GM12891 (cell line): ENCODE measurements around the gene OR3A2.

Experiments used
- POLR2AphosphoS5 ChIP-seq: IDR thresholded peaks from 2 replicates; pipeline ENCODE4 v1.6.1; 2011; ENCODE audit warnings: low read depth, low read length, control low read depth
- TAF1 ChIP-seq: IDR thresholded peaks from 2 replicates; pipeline ENCODE4 v1.6.1; 2011; ENCODE audit warnings: low read depth, low read length, control low read depth

DNA sequence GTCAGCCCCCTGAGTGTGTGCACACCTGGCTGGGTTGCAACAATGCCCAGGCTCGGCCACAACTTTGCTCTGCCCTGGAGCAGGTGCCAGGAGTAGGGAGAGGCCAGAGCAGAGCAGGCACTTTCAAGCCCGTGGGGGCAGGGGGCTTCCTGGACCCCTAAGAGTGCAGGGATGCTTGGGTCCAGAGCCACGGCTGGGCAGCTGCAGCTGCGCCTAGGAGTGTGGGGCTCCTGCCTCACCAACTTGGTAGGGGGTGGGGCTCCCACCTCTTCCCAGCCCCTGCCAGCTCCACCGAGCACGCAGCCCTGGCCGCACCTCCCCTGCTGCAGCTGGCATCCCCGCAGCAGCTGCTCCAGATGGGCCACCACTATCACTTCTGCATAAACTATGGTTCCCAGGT lies 7.8 kb downstream of the OR3A2 start:
- TF ChIP-seq POLR2AphosphoS5 (no peak), TAF1 (no peak)
